CD14-positive monocyte (primary cell): ENCODE results near the gene RAI1. TPM values are rescaled to one million over a fixed set of nuclear protein-coding genes. Genes with fewer than 3 reads are reported as not detected.

ENCODE experiments used
- DNase-seq, 3 donors: peaks; one replicate each; pipeline ENCODE4 v3.0.0-alpha.2; 2011 to 2022
- H2AFZ ChIP-seq: 2 replicates; pipeline ENCODE4 v1.6.0; 2012; ENCODE audit warnings: mild to moderate bottlenecking, low read depth, low read length, inconsistent platforms; ENCODE audit not compliant: insufficient read depth, poor library complexity, severe bottlenecking
- H3K27ac ChIP-seq, 2 donors: 1 replicate in 1 of 2; 2 replicates in 1 of 2; pipeline ENCODE4 v1.5.1; 2012 to 2013; ENCODE audit warnings: low read length in 2 of 2, control low read depth in 1 of 2, inconsistent platforms in 1 of 2, low read depth in 1 of 2, mild to moderate bottlenecking in 1 of 2
- H3K27me3 ChIP-seq, 2 donors: one replicate each; pipeline versions ENCODE4 v1.6.0 to v1.6.1; 2011 to 2013; ENCODE audit warnings: low read length in 2 of 2; ENCODE audit not compliant: control insufficient read depth in 2 of 2, insufficient read depth in 2 of 2
- H3K36me3 ChIP-seq, 2 donors: replicated peaks in 1 of 2; 1 replicate in 1 of 2; 2 replicates in 1 of 2; pipeline versions ENCODE4 v1.5.1 to v1.6.1; 2012 to 2013; ENCODE audit warnings: low read length in 2 of 2, control low read depth in 1 of 2, inconsistent platforms in 1 of 2, mild to moderate bottlenecking in 1 of 2; ENCODE audit not compliant: insufficient read depth in 2 of 2, control insufficient read depth in 1 of 2
- H3K4me1 ChIP-seq, 2 donors: 1 replicate in 1 of 2; 2 replicates in 1 of 2; pipeline versions ENCODE4 v1.5.1 to v1.6.1; 2012 to 2013; ENCODE audit warnings: low read length in 2 of 2, control low read depth in 1 of 2, inconsistent platforms in 1 of 2, mild to moderate bottlenecking in 1 of 2, moderate library complexity in 1 of 2; ENCODE audit not compliant: insufficient read depth in 2 of 2, control insufficient read depth in 1 of 2
- H3K4me2 ChIP-seq: replicated peaks from 2 replicates; pipeline ENCODE3; 2012; ENCODE audit warnings: low read length, moderate library complexity, mild to moderate bottlenecking; ENCODE audit not compliant: poor library complexity, severe bottlenecking; ENCODE audit errors: extremely low read depth
- H3K4me3 ChIP-seq, 3 experiments: fragments of 200-600 bp in 1 of 3; sonication (generic) in 1 of 3; replicated peaks in 1 of 3; 1 replicate in 2 of 3; 2 replicates in 1 of 3; pipeline ENCODE4 v1.5.1; 2011 to 2013; ENCODE audit warnings: low read length in 3 of 3, mild to moderate bottlenecking in 3 of 3, control low read depth in 2 of 3, low read depth in 2 of 3, inconsistent platforms in 1 of 3, moderate library complexity in 1 of 3
- H3K79me2 ChIP-seq: 2 replicates; pipeline ENCODE4 v1.6.0; 2012; ENCODE audit warnings: mild to moderate bottlenecking, control low read depth, inconsistent platforms, low read length, moderate library complexity; ENCODE audit not compliant: insufficient read depth
- H3K9ac ChIP-seq: 2 replicates; pipeline ENCODE4 v1.6.0; 2017; ENCODE audit warnings: low read length, mild to moderate bottlenecking; ENCODE audit not compliant: insufficient read depth, poor library complexity, severe bottlenecking
- H3K9me3 ChIP-seq, 2 donors: replicated peaks in 1 of 2; 1 replicate in 1 of 2; 2 replicates in 1 of 2; pipeline versions ENCODE4 v1.5.1 to v1.6.1; 2012 to 2013; ENCODE audit warnings: low read length in 2 of 2, control low read depth in 1 of 2; ENCODE audit not compliant: control insufficient read depth in 1 of 2, insufficient read depth in 1 of 2
- H4K20me1 ChIP-seq: 2 replicates; pipeline ENCODE4 v1.6.0; 2012; ENCODE audit warnings: mild to moderate bottlenecking, low read length, control low read depth, moderate library complexity; ENCODE audit not compliant: insufficient read depth
- H3K27ac Mint-ChIP-seq, 7 donors: one replicate each; pipeline ENCODE4 v1.8.0; 2020; ENCODE audit warnings: mild to moderate bottlenecking in 7 of 7, mixed read lengths in 7 of 7, moderate library complexity in 6 of 7, inconsistent platforms in 2 of 7
- H3K27me3 Mint-ChIP-seq, 3 donors: one replicate each; pipeline ENCODE4 v1.8.0; 2021 to 2022; ENCODE audit warnings: low read depth in 3 of 3, mild to moderate bottlenecking in 3 of 3, mixed read lengths in 3 of 3, moderate library complexity in 3 of 3, inconsistent platforms in 1 of 3
- H3K36me3 Mint-ChIP-seq, 2 donors: one replicate each; pipeline ENCODE4 v1.8.0; 2020; ENCODE audit warnings: mixed read lengths in 2 of 2, inconsistent platforms in 1 of 2, mild to moderate bottlenecking in 1 of 2
- H3K4me1 Mint-ChIP-seq: one replicate; pipeline ENCODE4 v1.8.0; 2020; ENCODE audit warnings: mild to moderate bottlenecking, mixed read lengths
- H3K4me3 Mint-ChIP-seq, 2 donors: one replicate each; pipeline ENCODE4 v1.8.0; 2020; ENCODE audit warnings: mild to moderate bottlenecking in 2 of 2, mixed read lengths in 2 of 2, moderate library complexity in 1 of 2
- H3K9me3 Mint-ChIP-seq, 7 donors: one replicate each; pipeline ENCODE4 v1.8.0; 2020 to 2022; ENCODE audit warnings: mixed read lengths in 7 of 7, mild to moderate bottlenecking in 6 of 7, moderate library complexity in 6 of 7, inconsistent platforms in 2 of 7
- WGBS: methylation state at CpG from one replicate; pipeline ENCODE4 v1.1.5; 2013; ENCODE audit warnings: missing lambda C conversion rate; ENCODE audit not compliant: insufficient coverage; 5-methylcytosine and 5-hydroxymethylcytosine counted together
- intact Hi-C, 2 donors: fragments of 100-400 bp; cut with micrococcal nuclease; formaldehyde crosslinking; loops; one replicate each; pipeline versions ENCODE4 v1.15.0 to v1.15.1; 2023
- polyA plus RNA-seq, 3 donors: library from polyadenylated mRNA; depleted of rRNA in 1 of 3; unstranded in 2 of 3; stranded (reverse) in 1 of 3; fragments of 300-500 nt in 2 of 3; fragments of >200 nt in 1 of 3; fragmentation: Illumina TruSeq in 2 of 3; gene quantifications; 1 replicate in 2 of 3; 2 replicates in 1 of 3; pipeline ENCODE4 v1.2.3, GENCODE V29; 2012 to 2021
- TF ChIP-seq, protein P1 (sequence below): fragments of 200-600 bp; IDR thresholded peaks from one replicate; pipeline ENCODE4 v1.8.0; 2022; ENCODE audit warnings: antibody characterized with exemption, mild to moderate bottlenecking

Gene RAI1
- polyA plus RNA-seq, 3 donors = 0.89 to 4.4 (median 1.5) TPM

DNA sequence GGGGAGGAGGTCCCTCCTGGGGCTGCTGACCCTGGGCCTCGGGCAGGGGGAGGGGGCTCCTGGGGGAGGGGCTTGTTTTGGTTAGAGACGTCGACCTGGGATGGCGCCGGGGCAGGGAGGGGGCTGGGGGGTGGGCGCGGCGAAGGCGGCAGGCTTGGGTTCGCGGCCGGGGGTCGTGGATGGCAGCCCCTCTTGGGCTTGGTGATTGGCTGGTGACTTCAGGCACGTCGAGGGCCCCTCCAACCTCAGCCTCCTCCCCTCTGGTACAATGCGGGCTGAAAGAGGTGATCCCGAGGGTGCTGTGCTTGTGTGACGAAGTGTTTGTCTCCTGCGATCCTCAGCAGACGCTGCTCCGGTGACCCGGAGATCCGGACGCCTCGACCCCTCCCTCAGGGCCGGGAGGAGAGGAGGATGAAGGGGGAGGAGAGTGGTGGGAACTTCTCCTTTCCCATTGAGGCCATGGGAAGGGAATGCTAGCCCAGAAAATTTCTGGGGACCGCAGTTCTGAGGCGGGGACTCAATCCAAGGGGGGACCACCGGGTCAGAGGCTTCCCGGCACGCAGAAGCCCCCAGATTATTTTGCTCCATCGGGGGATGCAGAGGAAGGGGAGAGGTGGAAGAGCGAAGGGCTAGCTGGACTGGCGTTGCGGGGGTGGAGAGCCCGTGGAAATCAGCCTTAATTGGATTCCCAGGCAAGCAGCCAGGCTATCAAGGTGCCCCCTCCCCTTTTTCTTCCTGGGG is 43.9 kb downstream of the RAI1 start:
- Histone ChIP-seq H3K27me3 (peaks cover 23 to 44% of the 10 kb centered on the region in 2 donors), H3K9me3 (no peaks in the 10 kb centered on the region), H3K36me3 (peaks cover 0 to 10% of the 10 kb centered on the region in 2 donors), H3K4me3 (peak overlapping the region in 1 of 3 experiments; percentile 67), H2AFZ (no peak overlapping the region), H3K9ac (no peak overlapping the region), H3K79me2 (peaks cover 19% of the 10 kb centered on the region), H3K27ac (no peak overlapping the region), H3K4me1 (peaks cover 32 to 45% of the 10 kb centered on the region in 2 donors), H4K20me1 (peaks cover 100% of the 10 kb centered on the region), H3K4me2 (peak overlapping the region; percentile 76)
- TF ChIP-seq, protein P1, sequence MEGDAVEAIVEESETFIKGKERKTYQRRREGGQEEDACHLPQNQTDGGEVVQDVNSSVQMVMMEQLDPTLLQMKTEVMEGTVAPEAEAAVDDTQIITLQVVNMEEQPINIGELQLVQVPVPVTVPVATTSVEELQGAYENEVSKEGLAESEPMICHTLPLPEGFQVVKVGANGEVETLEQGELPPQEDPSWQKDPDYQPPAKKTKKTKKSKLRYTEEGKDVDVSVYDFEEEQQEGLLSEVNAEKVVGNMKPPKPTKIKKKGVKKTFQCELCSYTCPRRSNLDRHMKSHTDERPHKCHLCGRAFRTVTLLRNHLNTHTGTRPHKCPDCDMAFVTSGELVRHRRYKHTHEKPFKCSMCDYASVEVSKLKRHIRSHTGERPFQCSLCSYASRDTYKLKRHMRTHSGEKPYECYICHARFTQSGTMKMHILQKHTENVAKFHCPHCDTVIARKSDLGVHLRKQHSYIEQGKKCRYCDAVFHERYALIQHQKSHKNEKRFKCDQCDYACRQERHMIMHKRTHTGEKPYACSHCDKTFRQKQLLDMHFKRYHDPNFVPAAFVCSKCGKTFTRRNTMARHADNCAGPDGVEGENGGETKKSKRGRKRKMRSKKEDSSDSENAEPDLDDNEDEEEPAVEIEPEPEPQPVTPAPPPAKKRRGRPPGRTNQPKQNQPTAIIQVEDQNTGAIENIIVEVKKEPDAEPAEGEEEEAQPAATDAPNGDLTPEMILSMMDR = no peak
- Mint-ChIP-seq H3K4me1 (peaks cover 41% of the 10 kb centered on the region), H3K27me3 (peaks cover 43 to 54% (median 53%) of the 10 kb centered on the region in 3 donors), H3K4me3 (peak overlapping the region; percentile 37 to 84), H3K36me3 (peaks cover 28 to 36% of the 10 kb centered on the region in 2 donors), H3K9me3 (peaks cover 0 to 19% (median 9%) of the 10 kb centered on the region in 7 donors), H3K27ac (peak overlapping the region in 4 of 7 donors; percentile 25 to 66 (median 42))
- intact Hi-C loops = no loop called here
- DNase-seq = no peak
- 32% methylated on average over 24 of the region's 36 CpGs for WGBS

DNA sequence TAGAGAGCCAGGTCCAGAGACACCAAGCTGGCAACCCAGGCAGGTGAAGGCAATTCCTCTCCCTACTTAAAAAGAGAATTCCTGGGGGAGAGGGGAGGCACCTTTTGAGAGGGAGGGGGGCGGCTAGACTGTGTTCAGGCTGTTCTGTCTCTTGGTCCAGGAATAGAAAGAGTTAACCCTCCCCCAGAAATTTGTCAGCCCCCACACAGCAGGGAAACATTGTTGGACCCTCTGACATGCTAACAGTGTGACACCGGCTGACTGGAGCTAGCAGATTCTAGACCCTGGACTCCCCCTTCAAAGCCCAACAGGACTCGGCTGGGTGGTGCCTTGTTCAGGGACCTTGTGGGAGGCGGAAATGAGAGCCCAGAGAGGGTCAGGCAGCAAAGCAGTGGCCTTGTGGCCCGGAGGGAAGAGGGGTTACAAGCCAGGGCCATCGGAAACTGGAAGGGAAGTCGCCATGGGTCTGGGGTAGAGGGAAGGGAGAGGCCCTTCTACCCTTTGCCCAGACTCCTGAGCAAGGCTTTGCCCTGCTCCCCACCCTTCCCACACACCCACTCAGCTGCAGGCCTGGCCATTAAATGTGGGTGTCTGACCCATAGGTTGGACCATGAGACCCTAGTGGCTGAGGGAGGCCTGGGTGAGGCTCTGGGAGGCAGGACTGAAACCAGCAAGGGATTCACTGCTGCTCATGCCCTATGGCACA is 44.6 kb downstream of the RAI1 start:
- Histone ChIP-seq H3K9me3 (no peaks in the 10 kb centered on the region), H3K4me2 (no peak overlapping the region), H3K4me3 (no peak overlapping the region), H3K9ac (no peak overlapping the region), H3K4me1 (peaks cover 32 to 45% of the 10 kb centered on the region in 2 donors), H3K27ac (no peak overlapping the region), H2AFZ (no peak overlapping the region), H4K20me1 (peaks cover 100% of the 10 kb centered on the region), H3K79me2 (peaks cover 24% of the 10 kb centered on the region), H3K27me3 (peaks cover 23 to 39% of the 10 kb centered on the region in 2 donors), H3K36me3 (peaks cover 0 to 10% of the 10 kb centered on the region in 2 donors)
- H3K9me3 Mint-ChIP-seq = peaks cover 0 to 17% (median 9%) of the 10 kb centered on the region in 7 donors
- peaks cover 24 to 33% of the 10 kb centered on the region in 2 donors for H3K36me3 Mint-ChIP-seq
- no peak for DNase-seq
- H3K4me1 Mint-ChIP-seq = peaks cover 41% of the 10 kb centered on the region
- H3K27ac Mint-ChIP-seq = peak overlapping the region in 2 of 7 donors; percentile 46 to 58
- intact Hi-C loops = no loop called here
- H3K27me3 Mint-ChIP-seq = peaks cover 38 to 49% (median 47%) of the 10 kb centered on the region in 3 donors
- WGBS = 48% methylated on average over 3 of the region's 7 CpGs
- TF ChIP-seq, protein P1 = no peak
- no peak overlapping the region for H3K4me3 Mint-ChIP-seq
